Right ventricle myocardium inferior (tissue), 1 donor: Measurements from ENCODE around the gene DCDC1. TPM values are rescaled to one million over a fixed set of nuclear protein-coding genes. Genes with fewer than 3 reads are reported as not detected.

Experiments used
- ATAC-seq: fragments of 200-7000 bp; cut with Tn5 transposase; one replicate; pipeline ENCODE4 v1.9.1; 2020; ENCODE audit warnings: mild to moderate bottlenecking, moderate library complexity
- DNase-seq: peaks from one replicate; pipeline ENCODE4 v3.0.0; 2021; ENCODE audit errors: missing footprints
- intact Hi-C: fragments of 100-400 bp; cut with DNase I; formaldehyde crosslinking; loops from one replicate; pipeline ENCODE4 v1.11.0; 2022
- total RNA-seq: library from RNA; stranded (reverse); fragmentation: NEBNext Ultra II Directional; extraction: Animal tissue kit (Norgen Biotek cat#: 25700); gene quantifications from one replicate; pipeline ENCODE4 v1.2.1, GENCODE V29; 2021
- donor health status: DM: no; HTN: yes; CAD: no; lungs with severe emphysema.

The DCDC1 gene
- total RNA-seq, 1 donor from 2014 or later, result 0.19 TPM

DNA sequence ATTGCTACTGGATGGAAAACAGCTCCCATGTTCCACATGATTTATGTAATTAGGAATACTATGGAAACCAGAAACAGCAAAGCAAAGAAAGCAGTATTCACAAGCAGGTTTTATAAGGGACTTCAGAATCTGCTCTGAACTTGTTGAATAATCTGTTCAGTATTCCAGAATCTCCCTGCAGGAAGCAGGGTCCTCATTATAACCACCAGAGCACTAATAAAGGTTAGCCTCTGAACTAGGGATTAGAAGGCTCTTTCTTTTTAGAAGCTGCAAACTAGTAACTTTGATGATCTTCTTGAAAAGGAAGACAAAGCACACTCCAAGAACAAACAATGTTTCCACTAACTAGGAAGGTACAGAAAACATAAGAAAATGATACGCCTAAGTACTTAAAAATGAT lies 125.8 kb downstream of the DCDC1 start:
- intact Hi-C loops, result loop anchor here (5.0 kb wide), 1 partner anchor 629 kb away; no protein-coding TSS in a partner anchor

DNA sequence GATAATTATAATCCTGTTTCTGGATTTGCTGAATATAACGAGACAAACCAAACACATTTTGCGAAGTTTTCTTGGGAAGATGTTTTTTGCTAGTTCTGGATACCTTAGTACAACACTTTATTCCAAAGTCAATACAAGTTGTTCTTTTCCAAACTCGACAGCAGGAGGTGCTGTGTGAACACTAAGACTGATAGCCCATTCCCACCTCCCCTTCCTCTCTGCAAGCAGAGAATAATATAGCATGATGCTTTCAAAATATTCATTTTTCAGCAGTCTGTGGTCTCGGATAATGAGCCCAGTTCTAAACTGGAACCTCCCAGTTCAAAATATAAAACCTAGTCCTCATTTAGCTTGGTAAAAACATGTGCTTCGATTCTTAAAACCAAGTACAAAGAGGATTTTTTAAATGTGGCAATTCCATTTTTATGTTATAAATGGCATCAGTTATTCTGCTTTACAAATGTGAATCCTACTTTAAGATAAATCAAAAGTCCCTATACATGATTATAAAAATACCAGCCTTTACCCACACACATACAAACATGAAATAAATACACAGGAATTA lies 129.1 kb downstream of the DCDC1 start:
- intact Hi-C loops, result loop anchor here (2.0 to 5.0 kb wide), 2 partner anchors 632 to 718 kb away; no protein-coding TSS in a partner anchor
- ATAC-seq (no peak), DNase-seq (no peak)

More for the DNA sequence above, 125.8 kb downstream of the DCDC1 start:
- ATAC-seq, result no peak
- no peak for DNase-seq

DNA sequence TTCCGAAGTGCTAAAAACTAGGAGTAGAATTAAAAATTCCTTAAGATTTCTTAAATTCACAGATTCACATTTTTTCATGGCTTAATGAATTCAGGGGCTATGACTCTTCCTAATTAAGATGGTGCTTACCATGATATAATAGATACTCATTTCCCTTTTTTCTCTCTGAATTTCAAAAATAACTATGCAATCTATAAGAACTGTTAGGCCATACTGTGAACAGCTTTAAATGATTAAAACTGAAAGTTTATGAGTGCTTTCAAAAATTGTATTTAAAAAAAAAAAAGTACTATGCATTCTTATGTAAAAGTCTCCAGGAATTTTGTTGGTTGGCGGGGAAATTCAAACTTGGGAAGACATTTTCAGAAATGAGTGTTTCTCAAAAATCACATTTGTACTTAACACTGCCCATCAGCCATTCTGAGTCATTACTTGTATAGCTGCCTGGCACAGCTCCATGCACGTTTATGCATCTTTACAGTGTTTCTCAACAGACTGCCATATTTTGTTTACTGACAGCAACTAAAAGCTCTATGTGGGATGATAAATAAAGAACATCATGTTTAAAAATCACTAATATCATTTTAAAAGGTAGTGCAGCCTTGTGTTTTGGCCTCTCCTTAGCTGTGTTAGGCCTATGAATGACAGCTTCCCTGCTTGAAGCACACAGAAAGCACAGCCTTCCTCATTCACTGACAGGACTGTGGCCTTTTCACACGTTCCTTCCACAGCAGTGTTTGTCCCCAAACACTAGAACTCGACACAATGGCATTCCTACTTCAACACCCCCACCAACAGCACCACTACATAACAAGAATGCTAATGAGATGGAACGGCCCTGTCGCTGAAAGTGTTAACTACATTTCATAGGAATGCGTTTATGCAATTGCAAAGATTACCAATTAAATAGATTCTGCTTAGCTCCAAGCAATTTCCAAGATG lies 131.4 kb downstream of the DCDC1 start:
- ATAC-seq (no peak), DNase-seq (no peak)
- intact Hi-C loops, result no loop called here

DNA sequence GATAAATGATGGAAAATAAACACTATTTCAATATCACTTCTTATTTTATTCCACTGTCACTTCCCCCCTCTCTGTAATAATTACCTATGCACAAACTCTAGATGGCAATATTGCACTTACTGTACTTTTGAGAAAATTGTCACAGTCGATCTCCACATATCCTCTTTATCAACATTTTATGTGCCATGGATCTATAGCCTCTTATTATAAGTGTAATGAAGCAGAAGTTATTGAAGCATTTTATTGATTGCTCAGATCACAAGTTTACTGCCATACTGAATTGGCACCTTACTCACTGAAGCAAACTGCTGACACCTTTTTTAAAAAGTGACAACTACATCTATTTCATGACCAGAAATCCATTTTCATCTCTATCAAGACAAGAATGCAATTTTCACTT lies 133.4 kb downstream of the DCDC1 start:
- no peak for ATAC-seq
- intact Hi-C loops, result no loop called here
- no peak for DNase-seq

DNA sequence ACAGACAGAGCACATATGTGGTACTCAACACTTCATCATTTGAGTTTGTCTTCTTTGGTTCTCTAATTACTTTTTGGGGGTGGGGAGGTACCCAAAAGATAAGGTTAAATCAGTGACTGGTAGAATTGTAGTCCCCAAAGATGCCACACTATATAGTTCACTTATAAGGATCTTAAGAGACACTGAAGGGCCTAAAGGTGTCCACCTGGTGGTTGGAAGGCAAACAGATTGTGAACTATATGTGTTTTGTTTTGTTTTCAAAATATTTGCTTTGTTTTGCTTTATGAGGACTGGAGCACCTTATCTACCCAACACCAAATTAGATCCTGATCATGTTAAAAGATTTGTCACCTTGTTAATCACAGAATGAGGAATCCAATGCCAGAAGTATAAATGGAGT lies 136.1 kb downstream of the DCDC1 start:
- ATAC-seq, result no peak
- DNase-seq, result no peak
- intact Hi-C loops, result no loop called here

DNA sequence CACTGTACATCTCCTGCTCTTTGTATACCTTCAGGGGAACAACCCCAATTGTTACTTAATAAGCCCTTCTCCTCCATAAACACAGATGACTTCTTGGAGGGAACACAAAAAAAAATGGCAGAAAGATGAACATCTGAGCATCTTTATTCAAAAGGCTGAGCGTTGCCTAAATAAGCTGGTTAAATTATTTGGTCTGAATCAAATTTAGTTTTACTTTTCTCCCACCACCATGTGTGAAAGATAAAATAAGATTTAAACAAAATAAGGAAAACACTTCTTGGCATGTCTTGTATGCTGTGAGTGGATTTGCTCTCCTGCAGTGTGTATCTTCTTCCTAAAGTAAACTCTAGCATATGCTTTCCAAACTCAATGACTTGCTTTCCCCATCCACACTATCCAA lies 137.9 kb downstream of the DCDC1 start:
- intact Hi-C loops, result no loop called here

DNA sequence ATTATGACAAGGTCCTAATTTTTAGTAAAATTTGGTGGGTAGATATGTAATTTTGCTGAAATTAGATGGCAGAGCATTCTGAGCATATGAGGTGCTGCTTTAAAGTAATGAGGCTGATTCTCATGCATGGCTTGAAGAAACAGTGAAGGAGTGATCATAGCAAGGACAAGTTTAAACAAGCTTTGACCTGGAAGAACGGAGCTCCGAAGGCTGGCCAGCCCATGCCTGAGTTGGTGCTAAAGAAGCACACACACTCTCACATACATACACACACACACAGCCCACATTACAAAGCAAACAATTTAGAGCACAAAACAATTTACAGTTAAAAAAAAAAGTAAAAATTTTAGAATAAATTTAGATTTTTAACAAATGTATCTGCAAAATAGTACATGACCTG lies 150.7 kb downstream of the DCDC1 start:
- intact Hi-C loops, result no loop called here
- no peak for ATAC-seq
- DNase-seq, result no peak

More for the DNA sequence above, 137.9 kb downstream of the DCDC1 start:
- ATAC-seq (no peak), DNase-seq (no peak)

DNA sequence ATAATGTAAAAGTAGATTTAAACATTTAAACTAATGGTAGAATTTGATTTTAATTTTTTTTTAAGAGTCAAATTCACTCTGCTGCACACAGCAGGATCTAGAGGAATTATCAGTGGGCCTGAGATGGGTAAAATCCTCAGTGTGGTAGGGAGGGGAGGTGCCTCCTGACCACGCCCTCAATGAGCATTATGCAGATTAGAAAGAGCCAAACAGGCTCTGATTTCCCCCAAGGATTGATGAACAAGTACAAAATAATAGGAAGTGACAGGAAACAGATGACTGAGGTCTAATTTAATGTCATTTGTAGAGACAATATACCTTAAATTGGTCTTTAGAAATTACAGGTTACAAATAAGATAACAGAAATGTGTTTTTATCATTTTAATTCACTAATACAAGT lies 155.2 kb downstream of the DCDC1 start:
- ATAC-seq (no peak), DNase-seq (no peak)
- intact Hi-C loops, result no loop called here

DNA sequence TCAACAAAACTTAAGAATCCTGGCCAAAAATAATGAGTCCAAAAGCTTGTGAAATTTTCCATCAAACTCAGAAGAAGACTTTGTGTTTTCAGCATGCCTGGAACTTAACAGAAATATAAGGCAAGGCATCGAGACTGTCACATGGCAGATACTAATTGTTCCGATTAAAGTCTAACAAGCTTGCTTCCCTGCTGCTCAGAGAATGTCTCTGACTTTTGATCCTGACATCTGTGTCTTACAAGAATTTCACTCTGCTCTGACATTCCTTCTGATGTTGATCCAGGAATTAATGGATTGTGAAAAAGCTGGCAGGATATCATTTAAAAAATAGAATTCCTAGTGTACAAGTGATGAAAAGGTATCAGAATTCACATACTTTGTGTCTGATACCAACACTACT lies 170.2 kb downstream of the DCDC1 start:
- ATAC-seq (no peak), DNase-seq (no peak)
- intact Hi-C loops, result no loop called here

DNA sequence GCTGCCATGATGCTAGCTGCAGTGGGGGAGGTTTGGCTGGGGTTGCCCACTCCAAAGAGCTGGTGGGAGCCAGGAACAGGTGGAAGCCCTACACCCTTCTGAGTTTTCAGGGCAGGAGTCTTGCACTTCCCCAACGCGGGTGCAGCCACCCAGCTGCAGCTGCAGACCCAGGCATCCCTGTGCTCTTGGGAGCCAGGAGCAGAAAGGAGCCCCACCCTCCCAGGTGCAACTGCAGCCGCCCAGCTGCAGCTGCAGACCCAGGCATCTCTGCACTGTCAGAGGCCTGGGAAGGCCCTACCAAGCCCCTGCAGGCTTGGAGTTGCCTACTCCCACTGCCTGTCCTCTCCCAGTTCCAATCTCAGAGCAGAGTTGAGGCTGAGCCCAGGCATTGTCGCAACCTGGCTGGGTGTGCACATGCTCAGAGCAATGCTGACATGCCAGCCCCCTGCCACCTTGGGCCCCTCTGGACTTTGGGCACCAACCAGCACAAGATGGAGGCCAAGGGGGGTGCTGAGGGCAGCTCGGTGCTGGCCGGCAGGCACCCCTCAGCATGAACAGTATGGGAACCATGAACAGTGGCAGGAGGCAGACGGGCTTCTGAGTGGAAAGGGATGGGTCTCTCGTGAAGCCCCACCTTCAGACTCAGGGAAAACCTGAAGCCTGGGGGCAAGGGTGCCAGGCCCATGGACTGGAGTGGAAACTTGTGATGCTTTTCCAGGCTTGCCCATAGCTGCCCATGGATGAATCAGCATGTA lies 195.4 kb downstream of the DCDC1 start:
- ATAC-seq, result no peak
- DNase-seq, result no peak
- intact Hi-C loops, result no loop called here

DNA sequence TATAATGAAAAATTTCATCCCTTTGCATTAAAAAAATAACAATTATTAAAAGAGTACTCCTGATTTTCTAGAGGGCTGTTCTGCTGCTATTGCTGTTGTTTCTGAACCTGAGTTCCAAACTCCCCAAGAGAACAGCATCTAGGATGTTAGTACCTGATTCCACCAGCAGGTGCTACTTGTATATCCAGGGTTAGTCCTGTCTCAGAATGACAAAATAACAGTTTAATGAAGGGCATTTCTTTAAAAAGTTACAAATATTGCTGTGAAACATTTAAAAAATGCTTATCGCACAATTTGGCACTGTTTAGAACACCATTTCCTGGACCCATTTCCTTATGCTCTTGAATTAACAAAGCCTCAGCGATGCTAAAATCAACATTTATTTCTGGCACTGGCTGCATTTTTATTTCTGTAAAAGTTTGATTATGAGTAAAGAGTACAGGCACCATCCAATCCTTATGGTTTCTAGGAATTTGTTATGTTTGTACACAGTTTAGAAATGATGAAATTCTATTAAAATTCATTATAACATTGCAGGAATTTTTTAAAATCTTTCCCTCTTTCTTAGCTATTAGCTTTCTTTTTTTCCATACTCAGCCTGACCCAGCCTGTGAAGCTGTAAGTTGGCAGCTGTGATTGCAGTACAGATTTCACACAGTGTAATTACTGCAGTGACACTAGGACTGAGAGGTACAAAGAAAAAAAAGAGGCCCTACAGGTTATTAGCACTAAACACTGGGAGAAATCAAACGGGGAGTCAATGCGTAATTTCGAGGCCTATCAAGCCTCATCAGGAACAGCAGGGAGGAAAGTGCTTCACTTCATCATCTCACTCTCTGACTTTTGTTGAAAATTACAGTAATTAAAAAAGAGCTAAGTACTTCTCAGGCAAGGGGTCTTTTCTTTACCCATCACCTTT lies 208.8 kb downstream of the DCDC1 start:
- intact Hi-C loops, result no loop called here
- no peak for DNase-seq

DNA sequence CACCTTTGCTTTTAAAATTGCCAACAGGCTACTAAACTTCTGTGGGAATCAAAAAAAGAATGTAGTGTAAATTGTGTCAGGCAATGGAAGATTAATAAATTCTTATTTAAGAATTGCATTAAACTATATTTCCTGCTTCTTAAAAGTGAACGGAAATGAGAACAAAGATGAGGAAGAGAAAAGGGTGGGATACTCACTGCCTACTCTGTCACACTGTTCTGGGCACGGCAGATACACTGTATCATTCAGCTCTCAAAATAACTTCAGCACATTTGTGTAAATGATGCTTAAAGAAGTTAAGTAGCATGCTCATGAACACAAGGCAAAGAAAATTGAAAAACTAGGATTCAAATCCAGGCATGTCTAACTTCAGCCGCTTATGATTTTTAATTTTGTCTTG lies 218.7 kb downstream of the DCDC1 start:
- ATAC-seq (no peak), DNase-seq (no peak)
- intact Hi-C loops, result no loop called here

More for the DNA sequence above, 208.8 kb downstream of the DCDC1 start:
- ATAC-seq, result no peak

DNA sequence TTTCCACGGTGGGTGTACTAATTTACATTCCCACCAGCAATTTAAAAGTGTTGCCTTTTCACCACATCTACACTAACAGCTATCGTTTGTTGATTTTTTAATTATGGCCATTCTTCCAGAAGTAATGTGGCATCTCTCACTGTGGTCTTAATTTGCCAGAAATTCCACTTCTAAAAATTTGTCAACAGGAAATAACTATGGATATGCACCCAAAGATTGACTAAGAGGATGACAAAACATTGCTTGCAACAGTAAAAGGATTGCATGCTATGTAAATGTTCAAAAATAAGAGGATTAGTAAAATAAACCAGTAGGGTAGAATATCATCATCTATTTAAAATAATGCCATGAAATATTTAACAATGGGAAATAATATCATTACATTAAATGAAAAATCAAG lies 219.5 kb downstream of the DCDC1 start:
- DNase-seq, result no peak
- no peak for ATAC-seq
- intact Hi-C loops, result no loop called here

DNA sequence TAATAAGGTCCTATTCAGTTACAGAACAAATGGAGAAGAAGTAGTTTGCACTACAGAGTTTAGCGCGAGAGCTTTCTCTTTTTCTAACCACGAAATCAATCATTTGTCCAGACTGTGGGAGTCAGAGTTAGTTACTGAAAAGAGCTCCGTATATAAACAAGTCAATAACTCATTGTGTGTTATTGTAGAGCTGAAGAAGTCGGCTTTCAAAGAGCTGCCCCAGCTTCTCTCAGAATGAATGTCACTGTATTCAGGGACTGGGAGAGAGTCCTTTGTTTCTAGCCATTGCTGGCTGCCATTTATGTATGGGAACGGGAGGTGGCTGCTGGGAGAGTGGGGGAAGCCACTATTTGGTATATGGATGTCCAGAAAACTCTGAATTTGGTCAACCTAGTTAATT lies 227.8 kb downstream of the DCDC1 start:
- no peak for ATAC-seq
- intact Hi-C loops, result no loop called here
- no peak for DNase-seq

DNA sequence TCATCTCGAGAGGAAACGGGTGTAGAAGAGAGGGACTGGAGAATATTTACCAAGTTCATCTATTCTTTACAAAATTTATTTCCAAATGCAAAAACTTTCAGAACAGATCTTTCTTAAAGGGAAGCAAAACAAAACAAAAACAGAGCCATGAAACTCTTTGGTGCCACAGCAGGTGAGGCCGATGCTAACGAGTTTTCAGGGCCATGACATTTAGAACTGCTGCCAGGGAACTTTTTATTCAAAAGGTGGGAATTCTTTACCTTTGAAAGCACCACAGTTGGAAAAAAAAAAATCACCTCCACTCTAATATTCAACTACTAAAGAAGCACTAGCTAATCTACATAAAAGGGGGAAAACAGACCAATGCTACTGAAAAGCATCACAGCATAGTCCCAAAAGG lies 230.1 kb downstream of the DCDC1 start:
- ATAC-seq, result no peak
- intact Hi-C loops, result no loop called here

DNA sequence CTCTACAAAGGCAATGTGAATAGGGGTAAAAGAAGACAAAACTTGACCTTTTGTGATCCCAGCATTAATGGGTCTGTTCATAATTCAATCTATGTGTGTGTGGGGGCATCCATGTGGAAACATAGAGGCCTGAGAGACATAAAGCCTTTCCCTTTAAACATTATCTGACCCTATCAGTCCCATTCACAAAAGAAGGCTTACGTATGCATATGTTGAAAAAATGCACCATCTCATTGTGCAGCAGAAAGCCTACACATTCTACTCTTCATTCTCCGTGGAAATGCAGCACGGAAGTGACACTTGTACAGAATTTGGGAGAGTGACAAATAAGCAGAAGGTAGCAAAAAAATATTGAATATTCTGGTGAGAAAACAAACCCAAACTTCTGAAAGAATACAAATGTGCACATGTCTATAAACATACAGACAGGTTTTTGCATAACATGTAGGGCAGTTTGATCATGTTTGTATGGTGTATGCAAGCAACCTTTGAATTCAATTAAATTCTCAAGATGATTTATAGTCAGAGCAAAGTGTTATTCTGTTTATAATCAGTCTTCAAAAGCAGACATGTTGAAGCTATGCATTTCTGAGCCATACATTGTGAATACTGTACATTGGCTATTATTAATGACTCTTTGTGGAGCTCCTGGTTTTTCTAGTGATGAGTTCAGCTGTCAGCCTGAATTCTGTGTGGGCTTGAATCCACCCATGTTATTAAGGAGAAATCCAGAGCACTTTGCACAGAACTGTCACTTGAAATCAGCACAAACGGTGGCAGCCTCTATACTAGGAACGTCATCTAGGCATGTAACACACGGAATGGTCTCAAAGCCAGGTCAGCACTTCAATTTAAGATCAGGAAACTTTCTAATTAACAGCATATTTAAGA lies 236.8 kb downstream of the DCDC1 start:
- ATAC-seq (no peak), DNase-seq (no peak)
- intact Hi-C loops, result no loop called here

More for the DNA sequence above, 230.1 kb downstream of the DCDC1 start:
- DNase-seq, result no peak

DNA sequence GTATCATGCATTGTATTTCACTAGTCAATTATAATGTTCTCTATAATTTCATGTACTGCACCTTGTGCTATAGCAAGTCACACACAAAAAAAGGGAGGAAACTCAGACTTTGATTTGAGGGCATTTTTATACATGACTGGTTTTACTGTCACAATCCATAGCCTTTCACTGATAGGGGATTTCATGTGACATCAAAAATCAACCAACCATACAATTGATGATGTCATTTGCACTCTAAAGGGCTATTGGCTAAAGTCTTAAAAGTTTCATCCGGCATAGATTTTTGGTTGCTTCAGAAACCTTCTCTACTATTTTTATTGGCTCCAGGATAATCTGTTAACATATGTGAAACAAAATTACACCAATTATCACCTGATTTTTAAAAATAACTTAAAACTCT lies 237.8 kb downstream of the DCDC1 start:
- ATAC-seq (no peak), DNase-seq (no peak)
- intact Hi-C loops, result no loop called here

DNA sequence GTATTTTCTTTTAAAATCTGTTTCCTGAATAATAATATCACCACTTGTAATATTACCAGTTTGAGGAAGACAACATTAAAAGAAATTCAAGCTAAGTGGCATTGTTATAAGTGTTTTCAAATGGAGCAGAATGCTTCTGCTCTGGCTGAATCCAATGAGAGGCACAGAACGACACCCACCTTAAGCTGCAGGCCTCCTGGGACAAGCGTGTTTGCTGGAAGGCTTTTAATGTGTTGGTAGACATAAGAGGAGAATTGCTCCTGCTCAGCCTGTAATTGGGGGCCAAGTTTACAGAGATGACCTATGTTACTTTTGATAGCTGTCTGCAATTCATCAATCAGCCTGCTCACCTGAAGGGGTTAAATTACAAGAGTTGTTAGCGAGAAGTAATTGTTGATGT lies 242.2 kb downstream of the DCDC1 start:
- ATAC-seq (no peak), DNase-seq (no peak)
- intact Hi-C loops, result no loop called here
